Hepatocyte (in vitro differentiated cells): ENCODE data around the gene COX5A. TPM values are rescaled to one million over a fixed set of nuclear protein-coding genes. Genes with fewer than 3 reads are reported as not detected.
"Not testable (repeated sequence)": the region's sequence is repeated elsewhere in the genome, so short reads cannot be mapped to it uniquely, and the experiment has no call there.

Source experiments
- DNase-seq: peaks from one replicate; pipeline ENCODE4 v3.0.0-alpha.2; 2016; ENCODE audit warnings: low spot score
- H2AFZ ChIP-seq: fragments of 200-600 bp; sonication (generic); 2 replicates; pipeline ENCODE4 v1.6.0; 2016; ENCODE audit warnings: antibody characterized with exemption, mild to moderate bottlenecking
- H3K27ac ChIP-seq: fragments of 200-600 bp; sonication (generic); 2 replicates; pipeline ENCODE4 v1.5.1; 2016; ENCODE audit warnings: mild to moderate bottlenecking
- H3K27me3 ChIP-seq: fragments of 200-600 bp; sonication (generic); 2 replicates; pipeline ENCODE4 v1.6.1; 2016
- H3K36me3 ChIP-seq: fragments of 200-600 bp; sonication (generic); replicated peaks from 2 replicates; pipeline ENCODE4 v1.5.1; 2016; ENCODE audit warnings: low read depth; ENCODE audit not compliant: insufficient read depth
- H3K4me1 ChIP-seq: fragments of 200-600 bp; sonication (generic); 2 replicates; pipeline ENCODE4 v1.5.1; 2016; ENCODE audit warnings: mild to moderate bottlenecking, moderate library complexity; ENCODE audit not compliant: insufficient read depth
- H3K4me2 ChIP-seq: fragments of 200-600 bp; sonication (generic); 2 replicates; pipeline ENCODE4 v1.6.0; 2016
- H3K4me3 ChIP-seq: fragments of 200-600 bp; sonication (generic); 2 replicates; pipeline ENCODE4 v1.5.1; 2016; ENCODE audit warnings: mild to moderate bottlenecking
- H3K79me2 ChIP-seq: fragments of 200-600 bp; sonication (generic); 2 replicates; pipeline ENCODE4 v1.6.0; 2017; ENCODE audit warnings: mild to moderate bottlenecking
- H3K9me2 ChIP-seq: fragments of 200-600 bp; sonication (generic); replicated peaks from 2 replicates; pipeline ENCODE4 v1.6.0; 2017; ENCODE audit warnings: mild to moderate bottlenecking; ENCODE audit not compliant: insufficient read depth
- H3K9me3 ChIP-seq: fragments of 200-600 bp; sonication (generic); 2 replicates; pipeline ENCODE4 v1.5.1; 2016; ENCODE audit warnings: low read depth, mild to moderate bottlenecking
- H4K20me1 ChIP-seq: fragments of 200-600 bp; sonication (generic); 2 replicates; pipeline ENCODE4 v1.6.0; 2016; ENCODE audit warnings: mild to moderate bottlenecking; ENCODE audit not compliant: insufficient read depth, poor library complexity, severe bottlenecking
- EZH2 ChIP-seq: fragments of 200-600 bp; sonication (generic); IDR thresholded peaks from 2 replicates; pipeline ENCODE4 v1.6.1; 2016; ENCODE audit warnings: antibody characterized with exemption, mild to moderate bottlenecking, borderline replicate concordance
- EZH2phosphoT487 ChIP-seq: fragments of 200-600 bp; sonication (generic); IDR thresholded peaks from one replicate; pipeline ENCODE4 v1.6.1; 2018; ENCODE audit warnings: antibody characterized with exemption, mild to moderate bottlenecking, low read depth, moderate library complexity; ENCODE audit not compliant: unreplicated experiment, severe bottlenecking
- WGBS: methylation state at CpG from one replicate; pipeline ENCODE4 v1.1.6; 2016; ENCODE audit warnings: low lambda C conversion rate; ENCODE audit errors: missing lambda C conversion rate; 5-methylcytosine and 5-hydroxymethylcytosine counted together
- polyA plus RNA-seq: library from polyadenylated mRNA; unstranded; fragments of >200 nt; fragmentation: Nextera tagmentation; extraction: Ambion mirVana; gene quantifications from 2 replicates; pipeline ENCODE4 v1.2.1, GENCODE V29; 2016
- total RNA-seq: library from RNA; depleted of rRNA; stranded (reverse); fragments of >200 nt; gene quantifications from 2 replicates; pipeline ENCODE4 v1.2.3, GENCODE V29; 2014
- TF ChIP-seq, protein P1 (sequence below): fragments of 200-600 bp; sonication (generic); IDR thresholded peaks from 2 replicates; pipeline ENCODE4 v1.5.1; 2016; ENCODE audit warnings: antibody characterized with exemption, mild to moderate bottlenecking; ENCODE audit not compliant: poor library complexity

COX5A gene
- total and polyA plus RNA-seq, 2 experiments from 2014 or later = 151 to 449 TPM

DNA sequence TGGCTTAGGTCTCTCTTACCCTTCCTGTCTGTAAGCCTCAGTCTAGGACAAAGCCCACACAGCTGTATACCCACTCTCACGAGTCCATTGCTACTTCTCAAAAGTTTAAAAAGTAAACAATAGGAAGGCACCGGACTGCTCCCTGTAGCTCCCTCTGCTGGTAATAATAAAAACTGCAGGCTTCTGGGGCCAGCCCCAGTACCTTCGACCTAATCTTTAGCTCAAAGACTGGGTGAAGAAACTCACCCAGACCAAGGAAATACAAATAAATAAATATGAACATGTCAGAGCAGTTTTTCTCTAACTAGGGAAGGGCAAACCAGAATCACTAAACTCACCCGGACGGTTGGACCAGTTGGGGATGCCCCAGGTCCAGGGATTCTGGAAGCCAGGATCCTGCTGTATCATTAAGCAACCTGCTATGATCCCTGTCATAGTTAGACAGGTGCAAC is 36.2 kb downstream of the COX5A start:
- no peaks in the 10 kb centered on the region for H3K9me2 ChIP-seq
- peaks cover 15% of the 10 kb centered on the region for H3K4me1 ChIP-seq
- TF ChIP-seq EZH2phosphoT487 = no peak
- TF ChIP-seq EZH2 = no peak
- TF ChIP-seq, protein P1, sequence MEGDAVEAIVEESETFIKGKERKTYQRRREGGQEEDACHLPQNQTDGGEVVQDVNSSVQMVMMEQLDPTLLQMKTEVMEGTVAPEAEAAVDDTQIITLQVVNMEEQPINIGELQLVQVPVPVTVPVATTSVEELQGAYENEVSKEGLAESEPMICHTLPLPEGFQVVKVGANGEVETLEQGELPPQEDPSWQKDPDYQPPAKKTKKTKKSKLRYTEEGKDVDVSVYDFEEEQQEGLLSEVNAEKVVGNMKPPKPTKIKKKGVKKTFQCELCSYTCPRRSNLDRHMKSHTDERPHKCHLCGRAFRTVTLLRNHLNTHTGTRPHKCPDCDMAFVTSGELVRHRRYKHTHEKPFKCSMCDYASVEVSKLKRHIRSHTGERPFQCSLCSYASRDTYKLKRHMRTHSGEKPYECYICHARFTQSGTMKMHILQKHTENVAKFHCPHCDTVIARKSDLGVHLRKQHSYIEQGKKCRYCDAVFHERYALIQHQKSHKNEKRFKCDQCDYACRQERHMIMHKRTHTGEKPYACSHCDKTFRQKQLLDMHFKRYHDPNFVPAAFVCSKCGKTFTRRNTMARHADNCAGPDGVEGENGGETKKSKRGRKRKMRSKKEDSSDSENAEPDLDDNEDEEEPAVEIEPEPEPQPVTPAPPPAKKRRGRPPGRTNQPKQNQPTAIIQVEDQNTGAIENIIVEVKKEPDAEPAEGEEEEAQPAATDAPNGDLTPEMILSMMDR = peak; percentile 94
- H2AFZ ChIP-seq = no peak overlapping the region
- peak; percentile 74 for DNase-seq
- H3K27ac ChIP-seq = no peak overlapping the region
- no peaks in the 10 kb centered on the region for H3K27me3 ChIP-seq
- H3K9me3 ChIP-seq = no peaks in the 10 kb centered on the region
- 20% methylated on average over 5 of the region's 5 CpGs for WGBS
- peaks cover 8% of the 10 kb centered on the region for H3K36me3 ChIP-seq
- peaks cover 33% of the 10 kb centered on the region for H3K79me2 ChIP-seq
- no peak overlapping the region for H3K4me2 ChIP-seq
- H3K4me3 ChIP-seq = no peak overlapping the region
- H4K20me1 ChIP-seq = no peaks in the 10 kb centered on the region

DNA sequence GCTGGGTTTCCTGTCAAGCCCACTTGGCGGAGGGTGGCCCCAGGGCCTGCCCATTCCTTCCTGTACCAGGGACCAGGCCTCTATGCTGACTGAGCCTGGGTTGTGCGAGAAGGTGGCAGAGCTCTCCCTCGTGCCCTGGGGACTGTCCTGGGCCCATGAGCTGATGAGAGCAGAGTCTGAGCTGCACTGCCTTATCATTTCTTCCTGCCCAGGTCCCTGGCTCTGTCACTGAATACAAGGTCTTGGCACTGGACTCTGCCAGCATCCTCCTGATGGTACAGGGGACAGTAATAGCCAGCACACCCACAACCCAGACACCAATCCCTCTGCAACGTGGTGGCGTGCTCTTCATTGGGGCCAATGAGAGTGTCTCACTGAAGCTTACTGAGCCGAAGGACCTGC is 40.6 kb downstream of the COX5A start:
- TF ChIP-seq, protein P1 = no peak
- TF ChIP-seq EZH2phosphoT487 (no peak), EZH2 (no peak)

DNA sequence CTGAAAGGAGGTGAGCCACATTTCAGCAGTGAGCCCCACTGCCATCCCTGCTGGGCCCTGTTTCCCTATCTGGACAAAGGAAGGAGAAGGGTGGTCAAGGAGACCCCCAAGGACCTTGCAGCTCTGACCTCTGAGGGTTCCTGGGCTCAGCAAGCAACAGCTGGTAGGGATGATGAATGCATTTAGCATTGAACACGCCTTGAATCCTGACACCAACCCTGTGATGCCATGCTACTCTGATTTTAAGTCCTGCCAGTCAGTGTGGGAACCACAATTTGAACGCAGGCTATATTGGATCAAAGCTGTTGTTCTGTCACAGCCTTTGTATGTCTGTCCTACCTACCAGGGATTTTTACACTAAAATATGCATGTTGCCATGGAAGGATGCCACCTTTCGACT is 41.6 kb downstream of the COX5A start:
- H3K4me2 ChIP-seq = no peak overlapping the region
- no peak for DNase-seq
- H3K9me3 ChIP-seq = no peaks in the 10 kb centered on the region
- TF ChIP-seq EZH2phosphoT487 (no peak), EZH2 (no peak)
- 96% methylated on average over 3 of the region's 3 CpGs for WGBS
- no peaks in the 10 kb centered on the region for H3K27me3 ChIP-seq
- no peaks in the 10 kb centered on the region for H4K20me1 ChIP-seq
- no peak overlapping the region for H3K27ac ChIP-seq
- peaks cover 8% of the 10 kb centered on the region for H3K79me2 ChIP-seq
- H3K4me3 ChIP-seq = no peak overlapping the region
- no peaks in the 10 kb centered on the region for H3K9me2 ChIP-seq
- peaks cover 2% of the 10 kb centered on the region for H3K4me1 ChIP-seq
- no peaks in the 10 kb centered on the region for H3K36me3 ChIP-seq
- no peak overlapping the region for H2AFZ ChIP-seq

More for the DNA sequence above, 40.6 kb downstream of the COX5A start:
- H3K4me1 ChIP-seq = peaks cover 4% of the 10 kb centered on the region
- H3K4me3 ChIP-seq = no peak overlapping the region
- no peak for DNase-seq
- no peaks in the 10 kb centered on the region for H3K36me3 ChIP-seq
- H3K27me3 ChIP-seq = no peaks in the 10 kb centered on the region
- H3K9me2 ChIP-seq = no peaks in the 10 kb centered on the region
- H4K20me1 ChIP-seq = no peaks in the 10 kb centered on the region
- no peaks in the 10 kb centered on the region for H3K9me3 ChIP-seq
- no peak overlapping the region for H3K4me2 ChIP-seq
- H2AFZ ChIP-seq = no peak overlapping the region
- no peak overlapping the region for H3K27ac ChIP-seq
- 92% methylated on average over 6 of the region's 6 CpGs for WGBS
- H3K79me2 ChIP-seq = peaks cover 8% of the 10 kb centered on the region

DNA sequence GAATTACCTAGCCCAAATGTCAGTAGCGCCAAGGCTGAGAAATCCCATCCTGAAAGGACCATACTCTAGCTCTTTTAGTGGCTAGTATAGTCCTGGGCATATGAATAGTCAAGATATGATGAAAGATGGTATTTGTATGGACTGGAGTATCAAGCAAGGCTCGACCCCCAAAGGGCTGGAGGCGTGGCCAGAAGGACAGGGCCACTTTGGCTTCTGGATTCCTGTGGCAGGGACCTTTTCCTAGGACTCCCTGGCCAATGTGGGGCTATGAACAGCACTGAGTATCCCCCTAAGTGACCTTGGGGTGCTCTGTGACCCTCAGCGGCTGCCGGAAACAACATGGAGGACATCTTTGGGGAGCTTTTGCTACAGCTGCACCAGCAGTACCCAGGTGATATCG is 42.0 kb downstream of the COX5A start:
- H3K27me3 ChIP-seq = no peaks in the 10 kb centered on the region
- no peak overlapping the region for H3K4me3 ChIP-seq
- H3K79me2 ChIP-seq = peaks cover 3% of the 10 kb centered on the region
- no peak overlapping the region for H3K4me2 ChIP-seq
- H2AFZ ChIP-seq = no peak overlapping the region
- no peaks in the 10 kb centered on the region for H3K9me3 ChIP-seq
- TF ChIP-seq EZH2 (no peak), EZH2phosphoT487 (no peak)
- TF ChIP-seq, protein P1 = no peak
- 98% methylated on average over 6 of the region's 6 CpGs for WGBS
- H3K9me2 ChIP-seq = no peaks in the 10 kb centered on the region
- no peaks in the 10 kb centered on the region for H3K4me1 ChIP-seq
- H3K36me3 ChIP-seq = no peaks in the 10 kb centered on the region
- no peak overlapping the region for H3K27ac ChIP-seq
- DNase-seq = no peak
- H4K20me1 ChIP-seq = no peaks in the 10 kb centered on the region

DNA sequence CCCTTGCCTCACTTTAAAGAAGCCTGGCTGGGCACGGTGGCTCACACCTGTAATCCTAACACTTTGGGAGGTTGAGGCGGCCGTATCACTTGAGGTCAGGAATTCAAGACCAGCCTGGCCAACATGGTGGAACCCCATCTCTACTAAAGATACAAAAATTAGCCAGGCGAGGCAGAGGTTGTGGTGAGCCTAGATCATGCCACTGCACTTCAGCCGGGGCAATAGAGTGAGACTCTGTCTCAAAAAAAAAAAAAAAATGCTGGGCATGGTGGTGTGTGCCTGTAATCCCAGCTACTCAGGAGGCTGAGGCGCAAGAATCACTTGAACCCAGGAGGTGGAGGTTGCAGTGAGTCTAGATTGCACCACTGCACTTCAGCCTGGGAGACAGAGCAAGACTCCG is 43.5 kb downstream of the COX5A start:
- H3K36me3 ChIP-seq, H3K4me3 ChIP-seq, H3K9me2 ChIP-seq, H4K20me1 ChIP-seq, DNase-seq, H3K4me1 ChIP-seq, H2AFZ ChIP-seq, H3K9me3 ChIP-seq, H3K27me3 ChIP-seq, H3K27ac ChIP-seq, H3K79me2 ChIP-seq, H3K4me2 ChIP-seq: not testable (repeated sequence)
- WGBS = 93% methylated on average over 6 of the region's 7 CpGs
